Natural killer cell treated with Interleukin-12 subunit alpha and Interleukin-12 subunit beta and Interleukin-15 and Interleukin-18, amount 100 ng/mL, for 72 hours (primary cell): ENCODE measurements around the gene F9. TPM values are rescaled to one million over a fixed set of nuclear protein-coding genes. Genes with fewer than 3 reads are reported as not detected.

Experiments used
- ATAC-seq, 2 donors: fragments of 150-1000 bp; cut with Tn5 transposase in 1 of 2; sonication (Bioruptor Pico), chemical (Tn5 transposase) in 1 of 2; 2 replicates each; pipeline ENCODE4 v1.10.0; 2021
- DNase-seq: peaks from one replicate; pipeline ENCODE4 v3.0.0; 2022; ENCODE audit warnings: low spot score
- H3K27ac Mint-ChIP-seq, 2 donors: 1 replicate in 1 of 2; 2 replicates in 1 of 2; pipeline ENCODE4 v1.8.0; 2022; ENCODE audit warnings: mixed read lengths in 2 of 2, mild to moderate bottlenecking in 1 of 2, moderate library complexity in 1 of 2
- H3K27me3 Mint-ChIP-seq, 2 donors: 1 replicate in 1 of 2; 2 replicates in 1 of 2; pipeline ENCODE4 v1.8.0; 2022; ENCODE audit warnings: mixed read lengths in 2 of 2
- H3K36me3 Mint-ChIP-seq: one replicate; pipeline ENCODE4 v1.8.0; 2022; ENCODE audit warnings: mixed read lengths
- H3K4me1 Mint-ChIP-seq, 2 donors: 1 replicate in 1 of 2; 2 replicates in 1 of 2; pipeline ENCODE4 v1.8.0; 2022; ENCODE audit warnings: low read depth in 2 of 2, mixed read lengths in 2 of 2, mild to moderate bottlenecking in 1 of 2
- H3K4me3 Mint-ChIP-seq: one replicate; pipeline ENCODE4 v1.8.0; 2022; ENCODE audit warnings: mixed read lengths
- H3K9me3 Mint-ChIP-seq: 2 replicates; pipeline ENCODE4 v1.8.0; 2022; ENCODE audit warnings: mixed read lengths
- total RNA-seq, 2 donors: library from RNA; stranded (reverse); gene quantifications; one replicate each; pipeline ENCODE4 v1.2.3, GENCODE V29; 2022

Gene F9
- total RNA-seq, 2 donors from 2014 or later, result not detected

GRCh38 chrX:139554991-139555675 lies 24.6 kb downstream of the F9 start:
- Mint-ChIP-seq H3K4me3 (no peak overlapping the region), H3K27me3 (peaks cover 8 to 23% of the 10 kb centered on the region in 2 donors), H3K9me3 (no peaks in the 10 kb centered on the region), H3K36me3 (no peaks in the 10 kb centered on the region), H3K4me1 (peaks cover 9 to 11% of the 10 kb centered on the region in 2 donors), H3K27ac (no peak overlapping the region)
- ATAC-seq, result no peak
- DNase-seq, result no peak

- no peak for DNase-seq
- Mint-ChIP-seq H3K9me3 (no peaks in the 10 kb centered on the region), H3K27ac (no peak overlapping the region)
These were observed 29.0 kb downstream of the F9 start for GRCh38 chrX:139559383-139560042.

GRCh38 chrX:139560221-139560620 lies 29.7 kb downstream of the F9 start:
- DNase-seq (no peak), ATAC-seq (no peak)
- Mint-ChIP-seq H3K9me3 (no peaks in the 10 kb centered on the region), H3K27ac (no peak overlapping the region), H3K4me1 (no peaks in the 10 kb centered on the region), H3K4me3 (no peak overlapping the region), H3K27me3 (peaks cover 0 to 6% of the 10 kb centered on the region in 2 donors), H3K36me3 (no peaks in the 10 kb centered on the region)

More at GRCh38 chrX:139559383-139560042, 29.0 kb downstream of the F9 start:
- H3K27me3 Mint-ChIP-seq, result peaks cover 0 to 10% of the 10 kb centered on the region in 2 donors
- no peak overlapping the region for H3K4me3 Mint-ChIP-seq
- H3K36me3 Mint-ChIP-seq, result no peaks in the 10 kb centered on the region
- no peak for ATAC-seq
- no peaks in the 10 kb centered on the region for H3K4me1 Mint-ChIP-seq

- Mint-ChIP-seq H3K4me1 (no peaks in the 10 kb centered on the region), H3K9me3 (no peaks in the 10 kb centered on the region), H3K4me3 (no peak overlapping the region), H3K36me3 (no peaks in the 10 kb centered on the region), H3K27ac (no peak overlapping the region), H3K27me3 (peaks cover 1 to 6% of the 10 kb centered on the region in 2 donors)
- DNase-seq (no peak), ATAC-seq (no peak)
These were observed 32.7 kb downstream of the F9 start for GRCh38 chrX:139563251-139563650.

- Mint-ChIP-seq H3K4me1 (no peaks in the 10 kb centered on the region), H3K27me3 (peaks cover 8 to 11% of the 10 kb centered on the region in 2 donors), H3K27ac (no peak overlapping the region), H3K36me3 (no peaks in the 10 kb centered on the region), H3K9me3 (no peaks in the 10 kb centered on the region), H3K4me3 (no peak overlapping the region)
- no peak for DNase-seq
- ATAC-seq, result no peak
These were observed 36.4 kb downstream of the F9 start for GRCh38 chrX:139566981-139567380.

- Mint-ChIP-seq H3K27me3 (peaks cover 0 to 9% of the 10 kb centered on the region in 2 donors), H3K27ac (no peak overlapping the region), H3K36me3 (no peaks in the 10 kb centered on the region), H3K9me3 (no peaks in the 10 kb centered on the region), H3K4me3 (no peak overlapping the region), H3K4me1 (no peaks in the 10 kb centered on the region)
- no peak for ATAC-seq
- no peak for DNase-seq
These were observed 50.5 kb downstream of the F9 start for GRCh38 chrX:139581068-139581467.

GRCh38 chrX:139585613-139586012 lies 55.1 kb downstream of the F9 start:
- H3K4me1 Mint-ChIP-seq, result no peaks in the 10 kb centered on the region
- no peak overlapping the region for H3K27ac Mint-ChIP-seq
- ATAC-seq, result no peak
- DNase-seq, result no peak
- H3K4me3 Mint-ChIP-seq, result no peak overlapping the region
- H3K27me3 Mint-ChIP-seq, result peaks cover 0 to 12% of the 10 kb centered on the region in 2 donors
- H3K9me3 Mint-ChIP-seq, result no peaks in the 10 kb centered on the region
- no peaks in the 10 kb centered on the region for H3K36me3 Mint-ChIP-seq

- DNase-seq (no peak), ATAC-seq (no peak)
- H3K36me3 Mint-ChIP-seq, result no peaks in the 10 kb centered on the region
- no peaks in the 10 kb centered on the region for H3K4me1 Mint-ChIP-seq
- H3K27me3 Mint-ChIP-seq, result peaks cover 0 to 7% of the 10 kb centered on the region in 2 donors
- H3K27ac Mint-ChIP-seq, result no peak overlapping the region
- no peaks in the 10 kb centered on the region for H3K9me3 Mint-ChIP-seq
- H3K4me3 Mint-ChIP-seq, result no peak overlapping the region
These were observed 65.5 kb downstream of the F9 start for GRCh38 chrX:139596068-139596467.

- no peaks in the 10 kb centered on the region for H3K36me3 Mint-ChIP-seq
- ATAC-seq, result no peak
- H3K4me3 Mint-ChIP-seq, result no peak overlapping the region
- no peak for DNase-seq
- H3K9me3 Mint-ChIP-seq, result no peaks in the 10 kb centered on the region
- H3K4me1 Mint-ChIP-seq, result no peaks in the 10 kb centered on the region
- H3K27me3 Mint-ChIP-seq, result peaks cover 0 to 7% of the 10 kb centered on the region in 2 donors
- no peak overlapping the region for H3K27ac Mint-ChIP-seq
These were observed 69.6 kb downstream of the F9 start for GRCh38 chrX:139600105-139600504.

Other genes starting within 250 kb of the F9 start
- 1 to 10 TPM in 1 of 2 donors, under 1 TPM in 1; 0.95 to 1.6 TPM for gene MCF2, start 177.4 kb downstream of the F9 start, total RNA-seq